Measurements from ENCODE around the gene SSR4. TPM values are rescaled to one million over a fixed set of nuclear protein-coding genes. Genes with fewer than 3 reads are reported as not detected.

Gene SSR4
- total RNA-seq, 1 experiment from 2014 or later: 131 TPM

DNA sequence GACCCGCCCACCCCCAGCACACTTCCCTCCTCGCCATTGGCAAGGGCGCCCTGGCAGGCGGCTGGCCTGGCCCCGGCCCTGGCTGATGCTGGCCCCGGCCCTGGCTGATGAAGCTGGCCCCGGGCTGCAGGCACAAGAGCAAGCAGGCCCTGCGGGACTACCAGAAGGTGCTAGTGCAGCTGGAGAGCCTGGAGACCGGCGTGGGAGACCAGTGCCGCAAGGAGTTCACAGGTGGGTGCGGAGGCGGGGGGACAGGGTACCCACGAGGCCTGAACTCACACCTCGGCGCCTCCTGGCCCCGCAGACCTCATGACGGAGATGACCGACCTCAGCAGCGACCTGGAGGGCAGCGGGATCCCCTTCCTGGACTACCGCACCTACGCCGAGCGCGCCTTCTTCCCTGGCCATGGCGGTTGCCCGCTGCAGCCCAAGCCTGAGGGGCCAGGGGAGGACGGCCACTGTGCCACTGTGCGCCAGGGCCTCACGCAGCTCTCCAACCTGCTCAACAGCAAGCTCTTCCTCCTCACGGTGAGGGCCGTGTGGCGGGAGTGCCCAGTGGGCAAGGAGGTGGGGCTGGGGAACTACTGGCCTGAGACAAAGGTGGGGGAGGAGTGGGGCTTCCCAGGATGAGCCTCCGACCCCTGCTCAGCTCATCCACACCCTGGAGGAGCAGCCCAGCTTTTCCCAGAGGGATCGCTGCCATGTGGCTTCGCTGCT, 19.7 kb upstream of the SSR4 start:
- DNase-seq: no peak
- no peaks in the 10 kb centered on the region for H3K4me1 ChIP-seq
- H3K36me3 ChIP-seq: no peaks in the 10 kb centered on the region
- H3K9me3 ChIP-seq (replicated peaks): no peaks in the 10 kb centered on the region
- no peak overlapping the region for H3K27ac ChIP-seq
- no peak overlapping the region for H3K4me3 ChIP-seq
- H3K27me3 ChIP-seq: no peaks in the 10 kb centered on the region

DNA sequence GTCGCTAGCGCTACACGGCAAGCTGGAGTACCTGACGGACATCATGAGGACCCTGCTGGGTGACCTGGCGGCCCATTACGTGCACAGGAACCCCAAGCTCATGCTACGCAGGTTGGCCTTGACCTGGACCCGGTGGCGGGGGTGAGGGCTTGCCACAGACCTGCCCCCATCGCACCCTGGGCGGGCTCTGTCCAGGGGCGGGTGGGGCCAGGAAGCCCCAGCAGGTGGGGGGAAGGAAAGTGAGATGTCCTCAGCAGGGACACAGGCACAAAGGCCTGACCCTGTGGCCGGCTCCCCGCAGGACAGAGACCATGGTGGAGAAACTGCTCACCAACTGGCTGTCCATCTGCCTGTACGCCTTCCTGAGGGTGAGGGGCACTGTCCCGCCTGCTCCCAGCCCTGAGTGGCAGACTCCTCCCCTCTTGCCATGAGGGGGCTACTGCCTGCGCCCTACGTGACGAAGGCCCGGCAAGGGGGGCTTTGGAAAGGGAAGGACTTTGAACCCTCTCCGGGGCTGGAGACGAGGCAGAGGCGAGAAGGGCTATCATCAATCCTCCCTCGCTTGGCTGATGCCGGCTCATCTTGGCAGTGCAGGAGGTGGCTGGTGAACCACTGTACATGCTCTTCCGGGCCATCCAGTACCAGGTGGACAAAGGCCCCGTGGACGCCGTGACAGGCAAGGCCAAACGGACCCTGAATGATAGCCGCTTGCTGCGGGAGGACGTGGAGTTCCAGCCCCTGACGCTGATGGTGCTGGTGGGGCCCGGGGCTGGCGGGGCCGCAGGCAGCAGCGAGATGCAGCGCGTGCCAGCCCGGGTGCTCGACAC, 19.0 kb upstream of the SSR4 start:
- no peak for DNase-seq
- H3K4me1 ChIP-seq: peaks cover 5% of the 10 kb centered on the region; the same call in 1 of the 2 replicates
- H3K27me3 ChIP-seq: no peaks in the 10 kb centered on the region
- no peak overlapping the region for H3K27ac ChIP-seq
- H3K4me3 ChIP-seq: no peak overlapping the region
- no peaks in the 10 kb centered on the region for H3K36me3 ChIP-seq
- no peaks in the 10 kb centered on the region for H3K9me3 ChIP-seq (replicated peaks)

DNA sequence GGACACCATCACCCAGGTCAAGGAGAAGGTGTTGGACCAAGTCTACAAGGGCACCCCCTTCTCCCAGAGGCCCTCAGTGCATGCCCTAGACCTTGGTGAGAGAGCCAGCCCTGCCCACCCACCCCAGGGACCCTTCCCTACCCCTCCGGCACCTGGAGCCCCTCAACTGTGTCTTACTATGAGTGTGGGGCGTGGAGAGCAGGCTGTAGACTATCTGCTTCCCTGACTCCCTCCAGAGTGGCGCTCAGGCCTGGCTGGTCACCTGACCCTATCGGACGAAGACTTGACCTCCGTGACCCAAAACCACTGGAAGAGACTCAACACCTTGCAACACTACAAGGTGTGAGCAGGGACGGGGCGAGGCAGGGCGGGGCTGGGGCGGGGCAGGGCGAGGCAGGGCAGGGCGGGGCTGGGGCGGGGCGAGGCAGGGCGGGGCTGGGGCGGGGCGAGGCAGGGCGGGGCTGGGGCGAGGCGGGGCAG, 18.3 kb upstream of the SSR4 start:
- Histone ChIP-seq H3K27me3 (no peaks in the 10 kb centered on the region), H3K36me3 (no peaks in the 10 kb centered on the region), H3K27ac (no peak overlapping the region), H3K4me1 (peaks cover 6% of the 10 kb centered on the region; the same call in 1 of the 2 replicates), H3K9me3 (replicated peaks) (no peaks in the 10 kb centered on the region), H3K4me3 (no peak overlapping the region)
- DNase-seq: no peak

DNA sequence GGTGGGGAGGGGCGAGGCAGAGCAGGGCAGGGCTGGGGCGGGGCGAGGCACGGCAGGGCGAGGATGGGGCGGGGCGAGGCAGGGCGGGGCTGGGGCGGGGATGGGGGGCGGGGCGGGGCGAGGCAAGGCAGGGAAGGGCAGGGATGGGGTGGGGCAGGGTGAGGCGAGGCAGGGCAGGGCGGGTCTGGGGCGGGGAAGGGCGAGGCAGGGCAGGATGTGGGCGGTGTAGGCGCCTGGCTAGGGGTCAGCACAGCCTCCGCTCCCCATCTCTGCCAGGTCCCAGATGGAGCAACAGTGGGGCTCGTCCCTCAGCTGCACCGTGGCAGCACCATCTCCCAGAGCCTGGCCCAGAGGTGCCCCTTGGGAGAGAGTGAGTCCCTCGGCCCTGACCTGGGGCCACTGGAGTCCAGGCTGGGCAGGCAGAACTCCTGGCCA, 17.8 kb upstream of the SSR4 start:
- Histone ChIP-seq H3K4me1 (peaks cover 6% of the 10 kb centered on the region; the same call in 1 of the 2 replicates), H3K27me3 (no peaks in the 10 kb centered on the region), H3K4me3 (no peak overlapping the region), H3K9me3 (replicated peaks) (no peaks in the 10 kb centered on the region), H3K36me3 (no peaks in the 10 kb centered on the region), H3K27ac (no peak overlapping the region)
- DNase-seq: no peak

DNA sequence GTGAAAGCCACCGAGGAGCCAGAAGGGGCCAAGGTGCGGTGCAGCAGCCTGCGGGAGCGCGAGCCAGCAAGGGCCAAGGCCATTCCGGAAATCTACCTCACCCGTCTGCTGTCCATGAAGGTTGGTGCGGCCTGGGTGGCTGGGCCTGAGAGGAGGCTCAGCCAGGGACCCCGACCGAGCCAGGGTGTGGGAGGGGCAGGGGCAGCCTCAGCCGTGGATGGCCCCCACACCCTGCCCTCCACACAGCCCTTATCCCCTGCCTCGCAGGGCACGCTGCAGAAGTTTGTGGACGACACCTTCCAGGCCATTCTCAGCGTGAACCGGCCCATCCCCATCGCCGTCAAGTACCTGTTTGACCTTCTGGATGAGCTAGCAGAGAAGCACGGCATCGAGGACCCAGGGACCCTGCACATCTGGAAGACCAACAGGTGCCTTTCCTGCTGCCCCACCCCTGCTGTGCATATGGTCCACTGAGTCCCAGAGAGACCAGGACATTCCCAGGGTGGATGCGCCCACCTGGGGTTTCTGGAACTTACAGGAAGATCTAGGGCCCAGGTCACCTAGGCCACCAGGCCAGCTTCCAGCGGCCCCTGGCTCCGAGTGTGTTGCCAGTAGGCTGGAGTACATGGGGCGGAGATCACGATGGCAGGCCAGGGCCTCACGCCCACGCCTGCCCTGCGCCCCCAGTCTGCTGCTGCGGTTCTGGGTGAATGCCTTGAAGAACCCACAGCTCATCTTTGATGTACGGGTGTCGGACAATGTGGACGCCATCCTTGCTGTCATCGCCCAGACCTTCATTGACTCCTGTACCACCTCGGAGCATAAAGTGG, 17.0 kb upstream of the SSR4 start:
- H3K27ac ChIP-seq: no peak overlapping the region
- no peaks in the 10 kb centered on the region for H3K36me3 ChIP-seq
- H3K27me3 ChIP-seq: no peaks in the 10 kb centered on the region
- H3K9me3 ChIP-seq (replicated peaks): no peaks in the 10 kb centered on the region
- H3K4me3 ChIP-seq: no peak overlapping the region
- no peak for DNase-seq
- peaks cover 10% of the 10 kb centered on the region; the same call in 1 of the 2 replicates for H3K4me1 ChIP-seq

DNA sequence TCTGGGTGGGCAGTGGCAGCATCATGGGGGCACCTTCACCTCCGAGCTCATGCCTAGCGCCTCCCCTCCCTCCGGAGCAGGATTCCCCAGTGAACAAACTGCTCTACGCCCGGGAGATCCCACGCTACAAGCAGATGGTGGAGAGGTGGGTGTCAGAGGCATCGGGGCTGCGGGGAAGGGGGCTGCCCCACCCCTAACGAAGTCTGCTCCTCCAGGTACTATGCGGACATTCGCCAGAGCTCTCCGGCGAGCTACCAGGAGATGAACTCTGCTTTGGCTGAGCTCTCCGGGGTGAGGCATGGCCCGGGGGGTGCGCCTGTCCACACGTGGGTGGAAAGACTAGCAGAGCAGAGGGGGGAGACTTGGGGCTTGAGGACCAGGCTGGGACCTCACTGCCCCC, 16.3 kb upstream of the SSR4 start:
- Histone ChIP-seq H3K27ac (no peak overlapping the region), H3K36me3 (no peaks in the 10 kb centered on the region), H3K9me3 (replicated peaks) (no peaks in the 10 kb centered on the region), H3K27me3 (no peaks in the 10 kb centered on the region), H3K4me3 (no peak overlapping the region), H3K4me1 (peaks cover 10% of the 10 kb centered on the region; the same call in 1 of the 2 replicates)
- DNase-seq: no peak

DNA sequence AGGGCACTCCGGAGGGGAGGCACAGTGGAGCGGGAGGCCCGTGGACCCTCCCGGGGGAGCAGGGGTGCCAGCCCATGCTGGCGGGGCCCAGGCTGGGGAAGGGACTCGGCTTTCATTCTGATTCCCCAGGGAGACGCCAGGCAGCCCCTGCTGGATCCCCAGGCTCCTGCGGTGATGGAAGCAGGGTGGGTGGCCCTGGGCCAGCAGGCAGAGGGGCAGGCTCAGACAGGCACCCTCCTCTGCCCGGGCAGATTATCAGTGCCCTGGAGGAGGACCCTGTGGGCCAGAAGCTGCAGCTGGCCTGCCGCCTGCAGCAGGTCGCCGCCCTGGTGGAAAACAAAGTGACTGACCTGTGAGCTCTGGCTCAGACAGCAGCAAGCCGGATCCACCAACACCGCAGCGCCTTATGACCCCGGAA, 15.8 kb upstream of the SSR4 start:
- Histone ChIP-seq H3K27ac (no peak overlapping the region), H3K4me3 (no peak overlapping the region), H3K27me3 (no peaks in the 10 kb centered on the region), H3K4me1 (peaks cover 10% of the 10 kb centered on the region; the same call in 1 of the 2 replicates), H3K36me3 (no peaks in the 10 kb centered on the region), H3K9me3 (replicated peaks) (no peaks in the 10 kb centered on the region)
- no peak for DNase-seq

DNA sequence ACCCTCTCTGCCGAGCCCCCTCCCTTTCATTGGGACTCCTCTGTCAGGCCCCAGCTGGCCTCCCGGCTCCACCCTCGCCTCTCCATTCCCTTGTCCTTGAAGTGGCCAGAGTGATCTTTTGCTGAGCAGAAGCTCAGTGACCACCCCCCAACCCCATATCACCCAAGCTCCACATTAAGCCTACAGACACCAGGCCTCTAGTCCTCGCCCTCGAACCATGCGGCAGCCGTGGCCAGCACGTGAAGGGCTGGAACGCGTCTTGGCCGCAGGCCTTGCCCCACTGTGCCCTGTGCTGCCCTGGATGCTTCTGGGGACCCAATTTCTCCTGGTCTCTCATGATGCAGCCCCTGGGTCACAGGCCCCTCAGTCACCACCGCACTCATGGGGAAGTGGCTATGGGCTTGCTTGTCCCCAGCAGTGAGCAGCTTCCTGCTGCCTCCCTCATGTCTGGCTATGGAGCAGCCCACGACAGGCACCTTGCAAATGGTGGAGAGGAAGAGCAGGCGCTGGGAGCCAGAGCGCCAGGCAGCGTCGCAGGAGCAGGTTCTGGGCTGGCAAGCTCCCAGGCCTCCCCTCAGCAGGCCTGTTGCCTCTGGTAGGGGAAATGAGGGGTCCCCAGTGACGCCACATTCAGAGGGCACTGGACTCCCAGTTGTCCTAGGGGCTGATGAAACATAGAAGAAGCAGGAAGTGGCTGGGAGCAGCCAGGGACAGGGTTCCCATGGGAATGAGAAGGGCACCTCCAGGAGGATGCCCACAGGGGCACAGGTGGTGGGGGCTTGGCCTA, 14.4 kb upstream of the SSR4 start:
- Histone ChIP-seq H3K36me3 (no peaks in the 10 kb centered on the region; the same call in 1 of the 2 replicates), H3K4me1 (peaks cover 10% of the 10 kb centered on the region; the same call in 1 of the 2 replicates), H3K27ac (peak overlapping the region; percentile 96), H3K9me3 (replicated peaks) (no peaks in the 10 kb centered on the region), H3K4me3 (peak overlapping the region; percentile 69), H3K27me3 (no peaks in the 10 kb centered on the region)
- no peak for DNase-seq

DNA sequence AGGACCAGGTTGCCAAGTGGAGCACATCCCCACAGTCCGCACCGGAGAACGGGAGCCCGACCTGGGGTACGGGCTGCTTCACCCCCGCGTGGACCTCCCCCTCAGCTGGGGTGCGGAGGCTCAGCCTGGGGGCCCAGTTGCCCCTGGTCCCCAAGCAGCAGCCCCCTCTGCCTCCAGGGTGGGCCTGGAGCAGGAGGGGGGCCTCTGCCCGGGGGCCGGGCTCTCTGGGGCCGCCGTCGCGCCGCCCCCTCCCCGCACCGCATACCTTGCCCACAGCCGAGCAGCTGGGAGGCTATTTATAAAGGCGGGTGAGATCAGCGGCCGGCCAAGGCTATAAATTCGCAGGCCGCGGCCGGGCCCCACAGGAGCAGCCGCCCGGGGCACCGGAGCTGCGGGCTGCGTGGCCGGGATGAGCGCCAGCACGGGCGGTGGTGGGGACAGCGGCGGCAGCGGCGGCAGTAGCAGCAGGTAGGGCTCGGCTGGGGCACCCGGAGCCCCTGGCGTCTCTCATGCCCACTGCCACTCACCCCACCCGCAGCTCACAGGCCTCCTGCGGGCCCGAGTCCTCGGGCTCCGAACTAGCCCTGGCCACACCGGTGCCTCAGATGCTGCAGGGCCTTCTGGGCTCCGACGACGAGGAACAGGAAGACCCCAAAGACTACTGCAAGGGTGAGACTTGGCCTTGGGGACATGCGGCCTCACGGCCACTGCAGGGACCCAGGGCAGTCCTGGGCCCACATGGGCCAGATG, 13.6 kb upstream of the SSR4 start, which contains the start of gene SRPK3:
Gene SRPK3 (plus strand): TSS at position 364 of the 750 bp plus-strand sequence. CDS start 46 bp downstream, at position 410.
- no peaks in the 10 kb centered on the region for H3K27me3 ChIP-seq
- H3K9me3 ChIP-seq (replicated peaks): no peaks in the 10 kb centered on the region
- no peaks in the 10 kb centered on the region; the same call in 1 of the 2 replicates for H3K36me3 ChIP-seq
- peak; percentile 66 to 69 for DNase-seq
- H3K27ac ChIP-seq: peak within 1 kb of the TSS; percentile 96
- H3K4me1 ChIP-seq: peaks cover 10% of the 10 kb centered on the region; the same call in 1 of the 2 replicates
- peak within 1 kb of the TSS; percentile 69 for H3K4me3 ChIP-seq

DNA sequence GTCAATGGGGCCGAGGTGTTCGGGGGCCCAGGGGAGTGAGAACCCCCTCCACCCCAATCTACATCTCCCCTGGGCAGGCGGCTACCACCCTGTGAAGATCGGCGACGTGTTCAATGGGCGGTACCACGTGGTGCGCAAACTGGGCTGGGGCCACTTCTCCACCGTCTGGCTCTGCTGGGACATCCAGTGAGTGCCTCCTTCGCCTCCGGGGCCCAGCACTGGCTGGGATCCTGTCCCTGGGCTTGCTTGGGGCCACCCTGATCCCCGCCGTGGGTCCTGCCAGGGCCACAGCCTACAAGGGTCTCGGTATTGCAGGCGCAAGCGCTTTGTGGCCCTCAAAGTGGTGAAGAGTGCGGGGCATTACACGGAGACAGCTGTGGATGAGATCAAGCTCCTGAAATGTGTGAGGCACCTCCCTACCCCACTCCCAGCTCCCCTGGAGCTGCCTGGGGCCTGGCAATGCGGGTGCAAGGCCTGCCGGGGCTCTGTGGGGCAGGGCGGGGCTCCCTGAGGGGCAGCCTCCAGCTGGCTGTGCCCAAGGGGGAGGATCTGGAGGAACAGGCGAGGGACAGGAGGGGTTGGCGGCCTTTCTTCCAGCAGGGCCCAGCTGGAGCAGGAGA, 12.9 kb upstream of the SSR4 start:
- H3K36me3 ChIP-seq: peaks cover 2% of the 10 kb centered on the region; the same call in 1 of the 2 replicates
- DNase-seq: peak; percentile 79 to 80
- H3K4me1 ChIP-seq: peaks cover 10% of the 10 kb centered on the region; the same call in 1 of the 2 replicates
- H3K9me3 ChIP-seq (replicated peaks): no peaks in the 10 kb centered on the region
- peak overlapping the region; percentile 69 for H3K4me3 ChIP-seq
- no peaks in the 10 kb centered on the region for H3K27me3 ChIP-seq
- H3K27ac ChIP-seq: peak overlapping the region; percentile 96

DNA sequence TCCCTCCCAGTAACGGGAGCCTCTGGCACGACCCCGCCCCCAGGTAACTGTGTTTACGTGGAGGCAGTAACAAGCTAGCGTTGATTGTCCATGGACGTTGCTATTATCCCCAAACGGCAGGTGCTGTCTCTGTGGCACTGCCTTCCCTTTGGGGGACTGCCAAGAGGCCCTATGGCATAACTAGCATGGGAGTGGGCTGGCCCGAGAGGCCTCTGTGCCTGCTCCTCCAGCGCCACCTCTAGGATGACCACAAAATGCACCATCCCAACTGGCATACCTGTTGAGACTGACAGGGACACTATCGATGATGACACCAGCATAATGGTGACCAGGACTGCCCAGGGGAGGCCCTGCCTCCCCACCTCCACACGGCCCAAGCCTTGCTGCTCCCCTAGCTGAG, 12.2 kb upstream of the SSR4 start:
- H3K4me1 ChIP-seq: peaks cover 10% of the 10 kb centered on the region; the same call in 1 of the 2 replicates
- peak overlapping the region; percentile 69 for H3K4me3 ChIP-seq
- H3K27ac ChIP-seq: peak overlapping the region; percentile 96
- H3K9me3 ChIP-seq (replicated peaks): no peaks in the 10 kb centered on the region
- peaks cover 2% of the 10 kb centered on the region; the same call in 1 of the 2 replicates for H3K36me3 ChIP-seq
- H3K27me3 ChIP-seq: no peaks in the 10 kb centered on the region
- DNase-seq: peak; percentile 77 to 81

DNA sequence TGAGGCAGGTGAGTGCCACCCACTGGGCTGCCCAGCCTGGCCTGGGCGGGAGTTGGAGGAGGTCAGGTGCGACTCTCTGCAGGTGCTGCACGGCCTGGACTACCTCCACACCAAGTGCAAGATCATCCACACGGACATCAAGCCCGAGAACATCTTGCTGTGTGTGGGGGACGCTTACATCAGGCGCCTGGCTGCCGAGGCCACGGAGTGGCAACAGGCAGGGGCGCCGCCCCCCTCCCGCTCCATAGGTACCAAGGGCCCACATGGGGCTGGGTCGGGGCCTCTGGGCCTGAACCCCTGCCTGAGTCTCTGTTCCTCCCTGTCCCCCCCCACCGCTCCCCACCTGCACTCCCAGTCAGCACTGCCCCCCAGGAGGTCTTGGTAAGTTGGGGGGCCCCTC, 11.6 kb upstream of the SSR4 start:
- Histone ChIP-seq H3K4me1 (peaks cover 10% of the 10 kb centered on the region; the same call in 1 of the 2 replicates), H3K4me3 (no peak overlapping the region), H3K36me3 (peaks cover 2% of the 10 kb centered on the region; the same call in 1 of the 2 replicates), H3K27me3 (no peaks in the 10 kb centered on the region), H3K27ac (no peak overlapping the region), H3K9me3 (replicated peaks) (no peaks in the 10 kb centered on the region)
- DNase-seq: no peak

All from SJCRH30 (cell line).